HL-60 (cell line): ENCODE data around the gene PANK2.

ENCODE experiments used
- GABPA ChIP-seq: IDR thresholded peaks from 2 replicates; pipeline ENCODE4 v1.6.1; 2012; ENCODE audit warnings: low read depth
- TF ChIP-seq, protein P1 (sequence below): IDR thresholded peaks from one replicate; pipeline ENCODE4 v1.5.1; 2011; ENCODE audit warnings: low read length, control low read depth, inconsistent platforms; ENCODE audit not compliant: insufficient read depth

DNA sequence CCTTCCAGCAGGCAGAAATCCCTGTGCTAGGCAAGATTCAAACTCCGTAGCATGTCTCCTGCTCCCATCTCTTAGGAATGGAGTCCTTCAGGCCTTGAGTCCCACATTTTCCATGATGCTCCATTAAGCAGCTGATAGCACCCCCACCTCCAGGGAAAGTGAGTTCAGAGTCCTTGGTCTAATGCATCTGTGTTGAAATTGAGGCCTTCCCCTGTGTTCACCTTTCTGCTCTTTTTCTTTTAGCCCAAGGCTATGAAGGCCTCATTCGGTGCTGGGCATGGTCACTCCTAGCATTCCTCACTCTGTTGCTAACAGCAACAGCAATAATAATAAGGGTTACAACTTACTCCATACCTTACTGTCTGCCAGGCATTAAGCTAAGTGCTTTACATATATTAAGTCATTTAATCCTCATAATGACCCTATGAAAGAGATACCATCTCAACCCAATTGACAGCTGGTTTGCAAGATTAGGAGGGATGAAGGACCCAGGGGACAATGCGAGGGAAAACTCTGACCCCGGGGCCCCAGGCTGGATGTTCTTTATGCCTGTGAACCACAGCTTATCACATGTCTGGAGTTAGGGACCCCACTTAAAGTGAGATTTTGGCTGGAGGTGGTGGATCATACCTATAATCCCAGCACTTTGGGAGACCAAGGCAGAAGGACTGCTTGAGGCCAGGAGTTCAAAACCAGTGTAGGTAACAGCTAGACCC is 17.5 kb upstream of the PANK2 start:
- TF ChIP-seq, protein P1, sequence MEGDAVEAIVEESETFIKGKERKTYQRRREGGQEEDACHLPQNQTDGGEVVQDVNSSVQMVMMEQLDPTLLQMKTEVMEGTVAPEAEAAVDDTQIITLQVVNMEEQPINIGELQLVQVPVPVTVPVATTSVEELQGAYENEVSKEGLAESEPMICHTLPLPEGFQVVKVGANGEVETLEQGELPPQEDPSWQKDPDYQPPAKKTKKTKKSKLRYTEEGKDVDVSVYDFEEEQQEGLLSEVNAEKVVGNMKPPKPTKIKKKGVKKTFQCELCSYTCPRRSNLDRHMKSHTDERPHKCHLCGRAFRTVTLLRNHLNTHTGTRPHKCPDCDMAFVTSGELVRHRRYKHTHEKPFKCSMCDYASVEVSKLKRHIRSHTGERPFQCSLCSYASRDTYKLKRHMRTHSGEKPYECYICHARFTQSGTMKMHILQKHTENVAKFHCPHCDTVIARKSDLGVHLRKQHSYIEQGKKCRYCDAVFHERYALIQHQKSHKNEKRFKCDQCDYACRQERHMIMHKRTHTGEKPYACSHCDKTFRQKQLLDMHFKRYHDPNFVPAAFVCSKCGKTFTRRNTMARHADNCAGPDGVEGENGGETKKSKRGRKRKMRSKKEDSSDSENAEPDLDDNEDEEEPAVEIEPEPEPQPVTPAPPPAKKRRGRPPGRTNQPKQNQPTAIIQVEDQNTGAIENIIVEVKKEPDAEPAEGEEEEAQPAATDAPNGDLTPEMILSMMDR = no peak
- TF ChIP-seq GABPA = no peak
